Mammary epithelial cell (primary cell): Measurements from ENCODE around the gene KSR1.

ENCODE experiments used
- EZH2 ChIP-seq: IDR thresholded peaks from 2 replicates; pipeline ENCODE4 v1.6.1; 2012; ENCODE audit warnings: low read length, inconsistent platforms, borderline replicate concordance
- TF ChIP-seq, protein P1 (sequence below), 2 donors: IDR thresholded peaks in 1 of 2; conservative IDR thresholded peaks in 1 of 2; 2 replicates each; pipeline ENCODE4 v1.5.1; 2011 to 2012; ENCODE audit warnings: inconsistent platforms in 2 of 2, low read length in 2 of 2, mild to moderate bottlenecking in 2 of 2, control low read depth in 1 of 2, low read depth in 1 of 2; ENCODE audit not compliant: insufficient read depth in 1 of 2; ENCODE audit errors: extremely low read depth in 1 of 2

GRCh38 chr17:27543464-27543856, 87.2 kb downstream of the KSR1 start:
- TF ChIP-seq, protein P1, sequence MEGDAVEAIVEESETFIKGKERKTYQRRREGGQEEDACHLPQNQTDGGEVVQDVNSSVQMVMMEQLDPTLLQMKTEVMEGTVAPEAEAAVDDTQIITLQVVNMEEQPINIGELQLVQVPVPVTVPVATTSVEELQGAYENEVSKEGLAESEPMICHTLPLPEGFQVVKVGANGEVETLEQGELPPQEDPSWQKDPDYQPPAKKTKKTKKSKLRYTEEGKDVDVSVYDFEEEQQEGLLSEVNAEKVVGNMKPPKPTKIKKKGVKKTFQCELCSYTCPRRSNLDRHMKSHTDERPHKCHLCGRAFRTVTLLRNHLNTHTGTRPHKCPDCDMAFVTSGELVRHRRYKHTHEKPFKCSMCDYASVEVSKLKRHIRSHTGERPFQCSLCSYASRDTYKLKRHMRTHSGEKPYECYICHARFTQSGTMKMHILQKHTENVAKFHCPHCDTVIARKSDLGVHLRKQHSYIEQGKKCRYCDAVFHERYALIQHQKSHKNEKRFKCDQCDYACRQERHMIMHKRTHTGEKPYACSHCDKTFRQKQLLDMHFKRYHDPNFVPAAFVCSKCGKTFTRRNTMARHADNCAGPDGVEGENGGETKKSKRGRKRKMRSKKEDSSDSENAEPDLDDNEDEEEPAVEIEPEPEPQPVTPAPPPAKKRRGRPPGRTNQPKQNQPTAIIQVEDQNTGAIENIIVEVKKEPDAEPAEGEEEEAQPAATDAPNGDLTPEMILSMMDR (conservative IDR thresholded peaks at IDR 0.05 in 1 of 2, IDR thresholded peaks at IDR 0.05 in 1 of 2; ENCODE audit: extremely low read depth in 1 of 2, insufficient read depth in 1 of 2, low read depth in 1 of 2, low read length in 2 of 2): no peak
- TF ChIP-seq EZH2: no peak
